Central memory CD8-positive, alpha-beta T cell (primary cell): ENCODE results near the gene ERG.

Source experiments
- ATAC-seq: fragments of 150-1000 bp; cut with Tn5 transposase; replicated peaks from 2 replicates; pipeline ENCODE4 v1.10.0; 2022; ENCODE audit warnings: mild to moderate bottlenecking, moderate FRiP score, moderate number of reproducible peaks; ENCODE audit not compliant: poor library complexity, severe bottlenecking; ENCODE audit errors: extremely low read depth
- DNase-seq, 2 donors: peaks; one replicate each; pipeline ENCODE4 v3.0.0; 2021; ENCODE audit warnings: low spot score in 2 of 2
- H3K27ac Mint-ChIP-seq: one replicate; pipeline ENCODE4 v1.8.0; 2022; ENCODE audit warnings: low read depth, mild to moderate bottlenecking, moderate library complexity, mixed read lengths
- H3K27me3 Mint-ChIP-seq: one replicate; pipeline ENCODE4 v1.8.0; 2022; ENCODE audit warnings: mixed read lengths
- H3K36me3 Mint-ChIP-seq: one replicate; pipeline ENCODE4 v1.8.0; 2022; ENCODE audit warnings: mild to moderate bottlenecking, moderate library complexity, mixed read lengths; ENCODE audit not compliant: insufficient read depth
- H3K4me1 Mint-ChIP-seq: one replicate; pipeline ENCODE4 v1.8.0; 2022; ENCODE audit warnings: mixed read lengths
- H3K4me3 Mint-ChIP-seq: one replicate; pipeline ENCODE4 v1.8.0; 2022; ENCODE audit warnings: mild to moderate bottlenecking, moderate library complexity, mixed read lengths
- H3K9me3 Mint-ChIP-seq: one replicate; pipeline ENCODE4 v1.8.0; 2022; ENCODE audit warnings: mixed read lengths

ERG gene, protein sequence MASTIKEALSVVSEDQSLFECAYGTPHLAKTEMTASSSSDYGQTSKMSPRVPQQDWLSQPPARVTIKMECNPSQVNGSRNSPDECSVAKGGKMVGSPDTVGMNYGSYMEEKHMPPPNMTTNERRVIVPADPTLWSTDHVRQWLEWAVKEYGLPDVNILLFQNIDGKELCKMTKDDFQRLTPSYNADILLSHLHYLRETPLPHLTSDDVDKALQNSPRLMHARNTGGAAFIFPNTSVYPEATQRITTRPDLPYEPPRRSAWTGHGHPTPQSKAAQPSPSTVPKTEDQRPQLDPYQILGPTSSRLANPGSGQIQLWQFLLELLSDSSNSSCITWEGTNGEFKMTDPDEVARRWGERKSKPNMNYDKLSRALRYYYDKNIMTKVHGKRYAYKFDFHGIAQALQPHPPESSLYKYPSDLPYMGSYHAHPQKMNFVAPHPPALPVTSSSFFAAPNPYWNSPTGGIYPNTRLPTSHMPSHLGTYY

DNA sequence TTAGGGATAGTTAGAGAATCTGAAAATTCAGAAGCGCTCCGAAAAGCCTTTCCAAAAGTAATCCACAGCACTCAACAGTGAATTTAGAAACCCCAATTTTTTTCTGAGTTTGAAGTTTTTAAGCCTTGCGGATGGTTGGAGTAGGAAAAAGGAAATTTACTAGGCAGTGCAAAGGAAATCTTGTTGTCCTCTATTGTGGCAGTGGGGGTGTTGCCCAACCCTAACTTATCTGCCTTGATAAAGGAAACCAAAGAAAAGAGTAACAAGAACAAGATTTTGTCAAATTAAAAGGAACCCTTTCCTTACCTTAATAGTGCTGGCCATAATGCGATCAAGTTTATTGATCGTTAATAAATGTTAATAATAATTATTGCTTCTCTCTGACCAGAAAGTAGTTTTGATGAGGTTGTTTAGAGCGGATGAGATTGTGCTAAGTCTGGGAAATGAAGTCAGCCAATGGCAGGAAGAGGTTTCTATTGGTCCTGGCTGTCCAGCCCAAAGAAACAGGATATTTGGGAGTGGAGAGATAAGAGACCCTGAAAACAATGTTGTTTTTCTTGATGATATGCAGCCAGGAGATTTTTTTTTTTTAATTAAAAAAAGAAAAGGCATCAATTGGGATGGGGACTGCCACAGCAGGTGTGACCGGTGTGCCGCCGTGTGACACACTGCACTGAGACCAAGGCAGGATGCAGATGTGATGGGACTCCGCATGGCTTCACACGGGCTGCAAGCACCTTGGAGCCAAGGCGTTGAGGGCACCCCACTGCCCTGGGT, at the start of gene ERG:
Gene ERG, minus strand, starts transcription at position 421 of the 777 bp plus-strand sequence. Its CDS starts 97 bp downstream, at position 324.
- H3K36me3 Mint-ChIP-seq, result no peaks in the 10 kb centered on the region
- H3K9me3 Mint-ChIP-seq, result no peaks in the 10 kb centered on the region
- ATAC-seq, result no peak
- H3K27ac Mint-ChIP-seq, result no peak within 1 kb of the TSS
- H3K27me3 Mint-ChIP-seq, result peaks cover 65% of the 10 kb centered on the region
- DNase-seq, result no peak
- peak within 1 kb of the TSS; percentile 25 for H3K4me3 Mint-ChIP-seq
- H3K4me1 Mint-ChIP-seq, result no peaks in the 10 kb centered on the region

DNA sequence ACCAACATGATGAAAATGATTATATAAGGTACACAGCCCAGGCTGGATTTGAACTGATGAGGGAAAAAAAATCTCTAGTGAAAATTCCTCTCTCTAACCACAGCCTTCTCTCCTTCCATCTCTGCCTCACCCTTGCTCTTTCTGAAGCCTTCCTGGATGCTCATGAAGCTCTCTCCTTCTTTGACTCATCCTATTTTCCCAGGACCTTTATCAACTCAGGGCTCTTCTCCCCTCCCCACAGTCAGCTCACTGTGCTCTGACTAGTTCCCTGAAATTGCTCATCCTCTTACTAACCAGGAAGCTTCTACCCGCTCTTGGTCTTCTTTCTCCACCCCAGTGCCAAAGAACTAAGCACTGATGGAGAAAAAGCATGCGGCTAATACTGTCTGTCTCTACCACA, 46.4 kb upstream of the ERG start:
- Mint-ChIP-seq H3K27me3 (no peaks in the 10 kb centered on the region), H3K4me3 (no peak overlapping the region), H3K4me1 (no peaks in the 10 kb centered on the region), H3K27ac (no peak overlapping the region), H3K9me3 (peaks cover 5% of the 10 kb centered on the region), H3K36me3 (no peaks in the 10 kb centered on the region)
- ATAC-seq (no peak), DNase-seq (no peak)

DNA sequence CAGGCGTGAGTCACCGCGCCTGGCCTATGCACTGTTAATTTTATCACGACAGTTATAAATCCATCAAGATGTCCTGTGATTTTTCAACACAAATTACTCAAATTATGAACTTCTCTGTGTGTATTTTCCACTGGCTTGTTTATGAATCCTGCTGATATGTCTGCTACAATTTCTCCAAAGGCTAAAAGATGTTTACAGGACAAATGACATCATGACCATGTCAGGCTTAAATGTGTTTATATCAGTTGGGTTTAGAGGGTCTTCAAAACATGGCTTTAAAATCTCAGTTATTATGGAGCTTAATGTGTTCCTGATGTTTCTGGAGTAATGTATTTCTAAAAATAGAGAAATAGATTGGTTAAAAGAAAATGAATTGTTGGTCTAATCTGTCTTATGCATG, 44.0 kb upstream of the ERG start:
- Mint-ChIP-seq H3K9me3 (peaks cover 5% of the 10 kb centered on the region), H3K36me3 (no peaks in the 10 kb centered on the region), H3K4me1 (no peaks in the 10 kb centered on the region), H3K27me3 (no peaks in the 10 kb centered on the region), H3K27ac (no peak overlapping the region), H3K4me3 (no peak overlapping the region)
- ATAC-seq (no peak), DNase-seq (no peak)

DNA sequence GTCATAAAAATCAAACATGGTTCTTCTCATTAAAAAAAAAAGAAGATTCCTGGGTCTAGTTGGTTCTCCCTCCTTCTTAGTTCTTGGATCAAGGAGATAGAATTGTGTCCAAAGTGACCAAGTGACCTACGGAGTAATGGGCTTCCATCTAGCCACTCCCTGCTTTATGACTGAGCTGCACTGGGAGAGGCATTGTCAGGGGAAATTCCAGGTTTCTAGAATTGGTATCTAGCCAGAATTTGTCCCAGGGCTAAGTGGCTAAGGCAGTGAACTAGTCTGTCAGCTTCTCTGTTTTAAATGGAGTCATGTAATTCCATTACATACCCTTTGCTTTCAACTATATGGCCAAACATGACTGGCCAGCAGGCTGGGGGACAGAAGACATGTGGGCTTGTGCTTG, 40.1 kb upstream of the ERG start:
- H3K4me1 Mint-ChIP-seq, result no peaks in the 10 kb centered on the region
- H3K27me3 Mint-ChIP-seq, result no peaks in the 10 kb centered on the region
- no peak overlapping the region for H3K27ac Mint-ChIP-seq
- no peaks in the 10 kb centered on the region for H3K36me3 Mint-ChIP-seq
- H3K9me3 Mint-ChIP-seq, result no peaks in the 10 kb centered on the region
- H3K4me3 Mint-ChIP-seq, result no peak overlapping the region
- DNase-seq (no peak), ATAC-seq (no peak)

DNA sequence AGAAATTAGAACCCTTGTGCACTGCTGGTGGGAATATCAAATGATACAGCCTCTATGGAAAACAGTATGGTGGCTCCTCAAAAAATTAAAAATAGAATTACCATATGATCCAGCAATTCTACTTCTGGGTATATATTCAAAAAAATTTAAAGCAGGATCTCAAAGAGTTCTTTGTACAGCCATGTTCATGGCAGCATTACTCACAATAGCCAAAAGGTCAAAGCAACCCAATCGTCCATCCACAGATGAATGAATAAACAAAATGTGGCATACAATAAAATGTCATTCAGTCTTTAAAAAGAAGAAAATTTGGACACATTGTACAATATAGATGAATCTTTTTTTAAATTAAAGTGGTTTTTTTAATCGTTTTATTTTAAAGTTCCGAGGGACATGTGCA, 36.3 kb upstream of the ERG start:
- ATAC-seq, result no peak
- no peaks in the 10 kb centered on the region for H3K36me3 Mint-ChIP-seq
- no peak for DNase-seq
- no peak overlapping the region for H3K27ac Mint-ChIP-seq
- H3K9me3 Mint-ChIP-seq, result no peaks in the 10 kb centered on the region
- no peak overlapping the region for H3K4me3 Mint-ChIP-seq
- H3K4me1 Mint-ChIP-seq, result no peaks in the 10 kb centered on the region
- H3K27me3 Mint-ChIP-seq, result no peaks in the 10 kb centered on the region

DNA sequence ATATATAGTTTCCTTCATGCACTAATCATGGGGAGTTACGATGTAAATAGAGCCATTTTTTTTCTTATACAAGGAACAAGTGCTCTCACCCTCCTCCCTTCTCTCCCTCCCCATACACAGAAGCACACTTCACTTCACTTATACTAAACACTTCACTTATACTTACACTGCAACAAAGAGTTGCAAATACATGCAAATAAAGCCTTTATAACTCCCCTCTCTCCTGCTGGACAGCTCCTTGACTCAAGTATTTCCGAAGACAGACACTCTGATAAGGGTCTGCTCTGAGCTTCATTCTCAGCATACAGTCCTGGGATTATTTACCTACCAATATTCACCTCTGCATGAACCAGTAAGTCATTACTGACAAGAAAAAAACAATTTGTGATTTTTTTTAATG, 35.6 kb upstream of the ERG start:
- Mint-ChIP-seq H3K4me1 (no peaks in the 10 kb centered on the region), H3K27ac (no peak overlapping the region)

DNA sequence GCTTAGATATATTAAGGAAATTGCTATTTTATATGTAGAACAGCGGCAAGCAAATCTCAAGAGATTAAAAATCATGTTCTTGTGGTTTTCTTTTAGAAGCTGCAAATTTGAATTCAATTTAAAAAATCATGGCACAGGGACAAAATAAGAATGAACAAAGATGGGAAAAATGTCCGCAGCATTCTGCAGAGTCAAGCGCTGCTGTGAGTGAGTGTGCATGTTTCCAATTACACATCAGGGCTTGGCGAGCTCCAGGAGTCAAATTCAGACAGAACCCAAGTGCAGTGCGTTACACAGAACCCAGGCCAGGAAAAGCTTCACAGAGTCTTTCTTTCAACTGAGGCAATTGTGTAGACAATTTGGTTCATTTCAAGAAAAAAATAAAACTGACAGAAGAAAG, 33.3 kb upstream of the ERG start:
- no peaks in the 10 kb centered on the region for H3K27me3 Mint-ChIP-seq
- no peaks in the 10 kb centered on the region for H3K36me3 Mint-ChIP-seq
- no peak for ATAC-seq
- no peaks in the 10 kb centered on the region for H3K4me1 Mint-ChIP-seq
- no peak overlapping the region for H3K4me3 Mint-ChIP-seq
- H3K27ac Mint-ChIP-seq, result no peak overlapping the region
- H3K9me3 Mint-ChIP-seq, result no peaks in the 10 kb centered on the region
- no peak for DNase-seq

More for the DNA sequence above, 35.6 kb upstream of the ERG start:
- H3K27me3 Mint-ChIP-seq, result no peaks in the 10 kb centered on the region
- no peak overlapping the region for H3K4me3 Mint-ChIP-seq
- DNase-seq, result no peak
- H3K36me3 Mint-ChIP-seq, result no peaks in the 10 kb centered on the region
- no peaks in the 10 kb centered on the region for H3K9me3 Mint-ChIP-seq
- no peak for ATAC-seq

DNA sequence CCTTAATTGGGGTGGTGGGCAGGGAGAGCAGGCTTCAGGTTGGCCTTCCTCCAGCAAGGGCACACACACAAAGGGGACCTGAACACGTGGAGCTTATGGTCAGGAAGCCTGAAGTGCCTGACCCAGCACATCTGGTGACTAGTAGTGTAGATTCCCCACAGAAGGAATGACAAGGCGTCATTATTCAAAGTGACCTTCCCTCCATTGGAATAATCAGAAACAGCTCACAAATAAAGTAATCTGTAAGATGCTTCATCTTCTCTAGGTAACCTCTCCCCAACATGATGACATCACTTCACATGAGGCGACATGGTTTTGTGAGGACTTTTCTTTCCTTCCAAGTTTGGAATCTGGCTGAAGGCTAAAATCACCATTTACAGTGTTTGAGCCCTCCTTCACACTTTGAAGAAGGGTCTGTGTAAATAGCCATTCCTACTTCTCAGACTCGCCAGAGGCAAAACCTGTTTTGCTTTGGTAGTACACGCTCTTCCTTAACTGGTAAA, 32.8 kb upstream of the ERG start:
- DNase-seq (no peak), ATAC-seq (no peak)
- H3K4me1 Mint-ChIP-seq, result no peaks in the 10 kb centered on the region
- H3K27me3 Mint-ChIP-seq, result no peaks in the 10 kb centered on the region
- no peaks in the 10 kb centered on the region for H3K36me3 Mint-ChIP-seq
- H3K27ac Mint-ChIP-seq, result no peak overlapping the region
- H3K9me3 Mint-ChIP-seq, result no peaks in the 10 kb centered on the region
- H3K4me3 Mint-ChIP-seq, result no peak overlapping the region

DNA sequence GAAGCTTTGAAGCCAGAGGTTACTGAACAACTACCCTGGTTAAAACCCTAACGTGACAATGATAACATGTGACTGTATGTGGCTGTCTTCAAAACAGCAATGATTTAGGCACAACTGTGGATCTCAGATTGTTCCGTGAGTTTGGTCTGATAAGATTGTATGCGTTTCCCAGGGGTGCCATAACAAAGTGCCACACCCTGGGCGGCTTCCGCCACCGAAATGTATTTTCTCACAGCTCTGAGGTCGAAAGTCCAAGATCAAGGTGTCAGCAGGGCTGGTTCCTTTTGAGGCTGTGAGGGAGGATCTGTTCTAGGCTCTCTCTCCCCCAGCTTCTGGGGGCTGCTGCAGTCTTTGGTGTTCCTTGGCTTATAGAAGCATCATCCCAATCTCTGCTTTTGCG, 29.5 kb upstream of the ERG start:
- no peak for DNase-seq
- no peaks in the 10 kb centered on the region for H3K4me1 Mint-ChIP-seq
- no peak overlapping the region for H3K4me3 Mint-ChIP-seq
- H3K27me3 Mint-ChIP-seq, result peaks cover 9% of the 10 kb centered on the region
- no peaks in the 10 kb centered on the region for H3K9me3 Mint-ChIP-seq
- no peak for ATAC-seq
- H3K27ac Mint-ChIP-seq, result no peak overlapping the region
- no peaks in the 10 kb centered on the region for H3K36me3 Mint-ChIP-seq

DNA sequence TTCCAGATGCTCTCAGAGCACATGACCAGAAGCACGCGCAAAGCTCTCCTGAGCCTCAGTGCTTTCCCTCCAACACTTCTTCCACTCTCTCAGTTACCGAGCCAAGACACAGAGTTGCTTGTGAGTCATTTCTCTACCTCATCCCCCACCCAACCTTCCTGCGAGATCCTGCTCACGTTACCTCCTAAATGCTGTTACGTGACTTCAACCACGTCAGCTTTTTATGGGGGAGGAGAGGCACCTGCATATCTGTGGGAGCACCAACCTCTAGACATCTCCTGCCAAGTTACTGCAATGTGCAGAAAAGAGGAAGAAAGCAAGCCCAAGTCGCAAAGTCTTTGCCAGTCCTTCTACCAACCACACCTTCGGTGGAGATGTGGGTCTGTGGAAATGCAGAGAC, 27.2 kb upstream of the ERG start:
- Mint-ChIP-seq H3K4me3 (no peak overlapping the region), H3K27me3 (peaks cover 18% of the 10 kb centered on the region), H3K27ac (no peak overlapping the region), H3K9me3 (no peaks in the 10 kb centered on the region), H3K36me3 (no peaks in the 10 kb centered on the region), H3K4me1 (no peaks in the 10 kb centered on the region)
- ATAC-seq, result no peak
- DNase-seq, result no peak

DNA sequence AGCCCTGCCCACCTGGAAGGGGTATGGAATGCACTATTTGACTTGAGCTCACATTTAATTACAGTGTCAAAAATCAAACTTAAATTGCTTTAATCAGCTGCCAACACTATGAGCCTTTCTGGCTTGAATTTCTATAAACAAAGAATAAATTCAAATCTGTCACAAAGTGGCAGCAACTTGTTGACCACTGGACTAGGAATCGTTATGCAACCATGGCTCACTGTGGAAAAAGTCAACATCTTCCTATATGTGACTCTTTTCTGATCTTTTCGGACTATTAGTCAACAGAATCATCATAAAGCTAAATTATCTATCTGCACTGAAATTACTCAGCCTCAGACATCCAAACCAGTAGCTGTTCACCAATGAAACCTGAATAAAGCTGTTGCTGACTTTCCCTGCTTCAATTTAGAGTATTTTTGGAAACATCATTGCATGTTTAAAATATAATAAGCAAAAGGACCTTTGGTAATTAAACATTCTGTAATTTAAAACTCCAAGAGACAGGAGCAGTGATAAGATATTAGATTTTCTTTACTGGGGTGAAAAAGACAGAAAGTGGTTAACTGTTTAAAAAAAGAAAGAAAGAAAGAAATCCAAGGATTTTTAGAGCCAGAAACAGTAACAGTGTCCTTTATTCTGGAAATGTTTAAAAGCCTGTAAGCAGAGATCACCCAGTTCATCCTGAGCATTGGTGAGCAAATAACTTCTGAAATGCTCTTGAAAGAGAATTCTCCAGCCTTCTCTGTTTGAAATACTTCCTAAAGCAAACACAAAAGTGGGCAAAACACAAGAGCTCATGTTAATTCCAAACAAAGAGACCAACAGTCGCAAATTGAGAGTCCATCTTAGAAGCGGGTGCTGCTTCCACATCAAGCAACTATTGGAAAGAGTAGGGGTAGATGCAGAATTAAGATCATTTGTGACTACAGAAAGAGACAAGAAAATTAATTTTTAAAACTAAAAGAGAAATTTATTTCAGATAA, 26.2 kb upstream of the ERG start:
- H3K4me1 Mint-ChIP-seq, result no peaks in the 10 kb centered on the region

DNA sequence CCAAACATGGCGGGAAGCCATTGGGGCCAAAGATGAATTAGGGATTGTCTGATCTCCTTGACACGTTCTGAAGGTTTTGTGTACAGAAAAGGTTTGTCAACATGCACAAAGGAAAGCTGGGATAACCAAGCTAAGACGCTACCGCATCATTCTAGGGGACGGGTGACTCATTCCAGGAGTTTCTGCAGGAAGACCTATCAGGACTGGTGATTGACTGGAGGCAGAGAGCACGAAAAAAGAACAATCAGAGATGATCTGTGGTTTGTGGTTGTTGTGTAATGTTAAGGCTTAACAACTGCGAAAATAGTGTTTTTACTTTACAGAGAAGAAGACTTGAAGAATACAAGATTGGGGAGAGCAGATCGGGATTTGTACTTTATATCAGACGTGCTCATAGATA, 22.2 kb upstream of the ERG start:
- H3K27ac Mint-ChIP-seq, result no peak overlapping the region
- no peaks in the 10 kb centered on the region for H3K9me3 Mint-ChIP-seq
- H3K4me3 Mint-ChIP-seq, result no peak overlapping the region
- peaks cover 37% of the 10 kb centered on the region for H3K27me3 Mint-ChIP-seq
- ATAC-seq (no peak), DNase-seq (no peak)
- H3K4me1 Mint-ChIP-seq, result no peaks in the 10 kb centered on the region
- no peaks in the 10 kb centered on the region for H3K36me3 Mint-ChIP-seq

More for the DNA sequence above, 26.2 kb upstream of the ERG start:
- Mint-ChIP-seq H3K27ac (no peak overlapping the region), H3K36me3 (no peaks in the 10 kb centered on the region), H3K27me3 (peaks cover 25% of the 10 kb centered on the region), H3K4me3 (no peak overlapping the region), H3K9me3 (no peaks in the 10 kb centered on the region)
- ATAC-seq (no peak), DNase-seq (no peak)
